Stomach (tissue), 4 donors: ENCODE data around the gene HTRA3.

Experiments used
- CTCF ChIP-seq, 7 experiments: fragments of 450-650 bp in 4 of 7; fragments of 200-600 bp in 3 of 7; sonication (generic) in 3 of 7; IDR thresholded peaks; one replicate each; pipeline ENCODE4 v1.5.1; 2016 to 2019; ENCODE audit warnings: antibody characterized with exemption in 7 of 7, control low read depth in 2 of 7, mild to moderate bottlenecking in 1 of 7
- EP300 ChIP-seq: sonication (generic); formaldehyde crosslinking; IDR thresholded peaks from one replicate; pipeline ENCODE4 v1.6.1; 2017; ENCODE audit warnings: antibody characterized with exemption
- POLR2A ChIP-seq, 4 donors: fragments of 450-650 bp; IDR thresholded peaks; one replicate each; pipeline ENCODE4 v1.6.1; 2016; ENCODE audit warnings: antibody characterized with exemption in 4 of 4, control low read depth in 2 of 4, mild to moderate bottlenecking in 1 of 4, moderate library complexity in 1 of 4
- POLR2AphosphoS5 ChIP-seq, 3 donors: sonication (generic); formaldehyde crosslinking; IDR thresholded peaks; one replicate each; pipeline ENCODE4 v1.6.1; 2016; ENCODE audit warnings: antibody characterized with exemption in 3 of 3

GRCh38 chr4:8262637-8263322 lies 6.8 kb upstream of the HTRA3 start:
- TF ChIP-seq CTCF (IDR thresholded peaks at IDR 0.05): no peak
- no peak for TF ChIP-seq EP300
- no peak for TF ChIP-seq POLR2A (IDR thresholded peaks at IDR 0.05)
- TF ChIP-seq POLR2AphosphoS5 (IDR thresholded peaks at IDR 0.05): no peak
